HCT116 (cell line): Measurements from ENCODE around the gene LMX1A. TPM values are rescaled to one million over a fixed set of nuclear protein-coding genes. Genes with fewer than 3 reads are reported as not detected.

Experiments used
- ATAC-seq: fragments of 200-7000 bp; cut with Tn5 transposase; 2 replicates; pipeline ENCODE4 v1.9.1; 2020; ENCODE audit warnings: mild to moderate bottlenecking, moderate library complexity
- BruUV-seq: library from RNA; stranded (reverse); fragments of 400-500 nt; replicated peaks from 2 replicates; lab custom pipeline; 2021; lab: Mats Ljungman, UMichigan
- CTCF ChIA-PET: fragments of 300-600 bp; sonication (Branson Sonifier 250); formaldehyde crosslinking; loops from one replicate; lab custom pipeline; 2021; ENCODE audit warnings: antibody characterized with exemption; lab: Charles Lee
- POLR2A ChIA-PET: fragments of 300-600, 350-600 bp; sonication (Branson Sonifier 250); formaldehyde crosslinking; loops from one replicate; lab custom pipeline; 2021; ENCODE audit warnings: antibody characterized with exemption; lab: Charles Lee
- RAD21 ChIA-PET, 2 experiments: fragments of 300-600 bp; sonication (Branson Sonifier 250); formaldehyde crosslinking; loops; one replicate each; lab custom pipeline; 2023; ENCODE audit warnings: low total read pairs in 2 of 2; ENCODE audit not compliant: uncharacterized antibody in 2 of 2, unreplicated experiment in 2 of 2, low non-redundant PET in 1 of 2; lab: Charles Lee
- DNase-seq: peaks from one replicate; pipeline ENCODE4 v3.0.0-alpha.2; 2010; ENCODE audit warnings: low read depth, low spot score
- H2AFZ ChIP-seq: fragments of 200-600 bp; shearing (Covaris generic), sonication (generic); 2 replicates; pipeline ENCODE4 v1.6.1; 2017; ENCODE audit warnings: low read depth, mixed run types, mixed read lengths, antibody characterized with exemption, low read length; ENCODE audit not compliant: poor library complexity, severe bottlenecking
- H3K27ac ChIP-seq: 2 replicates; pipeline ENCODE4 v1.5.1; 2012; ENCODE audit warnings: low read depth, low read length
- H3K27me3 ChIP-seq: fragments of 200-600 bp; sonication (generic); 2 replicates; pipeline ENCODE4 v1.6.1; 2016; ENCODE audit warnings: mixed run types, low read length, mixed read lengths; ENCODE audit not compliant: insufficient read depth
- H3K36me3 ChIP-seq, 2 experiments: fragments of 200-500 bp in 1 of 2; fragments of 200-600 bp in 1 of 2; sonication (Bioruptor generic) in 1 of 2; sonication (generic) in 1 of 2; 2 replicates each; pipeline versions ENCODE4 v1.5.1 to v1.6.1; 2014 to 2016; ENCODE audit warnings: low read length in 2 of 2, inconsistent platforms in 1 of 2, mixed read lengths in 1 of 2, mixed run types in 1 of 2; ENCODE audit not compliant: insufficient read depth in 2 of 2, control insufficient read depth in 1 of 2
- H3K4me1 ChIP-seq, 2 experiments: fragments of 200-600 bp in 1 of 2; sonication (generic) in 1 of 2; 2 replicates each; pipeline versions ENCODE4 v1.5.1 to v1.6.1; 2012 to 2017; ENCODE audit warnings: low read length in 2 of 2, inconsistent platforms in 1 of 2, mild to moderate bottlenecking in 1 of 2, mixed read lengths in 1 of 2, mixed run types in 1 of 2, moderate library complexity in 1 of 2; ENCODE audit not compliant: insufficient read depth in 2 of 2, control insufficient read depth in 1 of 2
- H3K4me2 ChIP-seq: fragments of 200-600 bp; sonication (generic); 2 replicates; pipeline ENCODE4 v1.6.1; 2017; ENCODE audit warnings: mixed run types, low read length, mixed read lengths
- H3K4me3 ChIP-seq, 2 experiments: fragments of 200-600 bp in 1 of 2; sonication (generic) in 1 of 2; replicated peaks in 1 of 2; 2 replicates each; pipeline ENCODE4 v1.5.1; 2011 to 2016; ENCODE audit warnings: low read length in 2 of 2, control low read depth in 1 of 2, low read depth in 1 of 2, mild to moderate bottlenecking in 1 of 2, mixed read lengths in 1 of 2, mixed run types in 1 of 2
- H3K79me2 ChIP-seq: fragments of 200-600 bp; sonication (generic); 2 replicates; pipeline ENCODE4 v1.6.1; 2017; ENCODE audit warnings: mild to moderate bottlenecking, mixed run types, low read length, moderate library complexity, mixed read lengths; ENCODE audit not compliant: insufficient read depth
- H3K9ac ChIP-seq: fragments of 200-600 bp; sonication (generic); 2 replicates; pipeline ENCODE4 v1.6.1; 2016; ENCODE audit warnings: low read length, mixed read lengths
- H3K9me2 ChIP-seq: fragments of 200-600 bp; sonication (generic), shearing (Covaris generic); 2 replicates; pipeline ENCODE4 v1.6.1; 2017; ENCODE audit warnings: mixed run types, mild to moderate bottlenecking, moderate library complexity; ENCODE audit not compliant: insufficient read depth
- H3K9me3 ChIP-seq, 2 experiments: fragments of 200-500 bp in 1 of 2; fragments of 200-600 bp in 1 of 2; sonication (Bioruptor generic) in 1 of 2; sonication (generic) in 1 of 2; 2 replicates each; pipeline ENCODE4 v1.6.1; 2014 to 2017; ENCODE audit warnings: low read length in 2 of 2, mixed read lengths in 2 of 2, inconsistent platforms in 1 of 2, low read depth in 1 of 2, mild to moderate bottlenecking in 1 of 2, mixed run types in 1 of 2, moderate library complexity in 1 of 2; ENCODE audit not compliant: control insufficient read depth in 1 of 2, insufficient read depth in 1 of 2
- H4K20me1 ChIP-seq: fragments of 200-600 bp; sonication (generic), shearing (Covaris generic); 2 replicates; pipeline ENCODE4 v1.6.1; 2017; ENCODE audit warnings: mixed run types, mild to moderate bottlenecking, moderate library complexity; ENCODE audit not compliant: insufficient read depth
- CBX3 ChIP-seq: IDR thresholded peaks from 2 replicates; pipeline ENCODE4 v1.6.1; 2012; ENCODE audit warnings: low read depth
- CEBPB ChIP-seq: IDR thresholded peaks from 2 replicates; pipeline ENCODE4 v1.6.1; 2012; ENCODE audit warnings: low read depth
- EGR1 ChIP-seq: IDR thresholded peaks from 2 replicates; pipeline ENCODE4 v1.6.1; 2012; ENCODE audit warnings: low read depth
- ELF1 ChIP-seq: IDR thresholded peaks from 2 replicates; pipeline ENCODE4 v1.6.1; 2012; ENCODE audit warnings: low read depth, borderline replicate concordance
- EZH2 ChIP-seq: fragments of 200-600 bp; sonication (generic); IDR thresholded peaks from 2 replicates; pipeline ENCODE4 v1.6.1; 2017; ENCODE audit warnings: antibody characterized with exemption, mixed run types
- JUND ChIP-seq: IDR thresholded peaks from 2 replicates; pipeline ENCODE4 v1.6.1; 2012
- POLR2A ChIP-seq: IDR thresholded peaks from 2 replicates; pipeline ENCODE4 v1.7.0; 2011; ENCODE audit warnings: borderline replicate concordance; ENCODE audit not compliant: insufficient read depth, insufficient read length; ENCODE audit errors: extremely low read depth
- POLR2AphosphoS5 ChIP-seq: IDR thresholded peaks from 2 replicates; pipeline ENCODE4 v1.6.1; 2011; ENCODE audit warnings: mild to moderate bottlenecking, low read depth, low read length, moderate library complexity
- RAD21 ChIP-seq: IDR thresholded peaks from 2 replicates; pipeline ENCODE4 v1.6.1; 2012; ENCODE audit warnings: low read depth, mild to moderate bottlenecking
- SIN3A ChIP-seq: IDR thresholded peaks from 2 replicates; pipeline ENCODE4 v1.6.1; 2012; ENCODE audit warnings: low read depth
- SP1 ChIP-seq: IDR thresholded peaks from 2 replicates; pipeline ENCODE4 v1.6.1; 2012; ENCODE audit warnings: low read depth
- SRF ChIP-seq: IDR thresholded peaks from 2 replicates; pipeline ENCODE4 v1.6.1; 2012; ENCODE audit warnings: low read depth
- TCF7L2 ChIP-seq: IDR thresholded peaks from 2 replicates; pipeline ENCODE4 v1.7.0; 2011; ENCODE audit warnings: borderline replicate concordance, inconsistent platforms; ENCODE audit not compliant: insufficient read depth, insufficient read length; ENCODE audit errors: extremely low read depth
- YY1 ChIP-seq: IDR thresholded peaks from 2 replicates; pipeline ENCODE4 v1.6.1; 2011; ENCODE audit warnings: low read length, low read depth, moderate library complexity, mild to moderate bottlenecking; ENCODE audit not compliant: insufficient replicate concordance; ENCODE audit errors: extremely low read depth
- ZFX ChIP-seq: fragments of 450-650 bp; IDR thresholded peaks from 2 replicates; pipeline ENCODE4 v1.6.1; 2017
- ZNF274 ChIP-seq: fragments of 200-500 bp; sonication (Bioruptor generic); IDR thresholded peaks from 2 replicates; pipeline ENCODE4 v1.6.1; 2014; ENCODE audit warnings: mild to moderate bottlenecking, low read depth, low read length, inconsistent platforms
- intact Hi-C: fragments of 100-400 bp; cut with micrococcal nuclease; formaldehyde crosslinking; loops from 2 replicates; pipeline ENCODE4 v1.10.0; 2022
- total RNA-seq: library from RNA; stranded (reverse); gene quantifications from one replicate; pipeline ENCODE4 v1.2.1, GENCODE V29; 2021; ENCODE audit not compliant: unreplicated experiment
- TF ChIP-seq, protein P1 (sequence below), 3 experiments: fragments of 200-600 bp in 1 of 3; sonication (generic) in 1 of 3; IDR thresholded peaks in 2 of 3; conservative IDR thresholded peaks in 1 of 3; 2 replicates each; pipeline ENCODE4 v1.5.1; 2012 to 2017; ENCODE audit warnings: low read depth in 2 of 3, low read length in 2 of 3, antibody characterized with exemption in 1 of 3, borderline replicate concordance in 1 of 3, control low read depth in 1 of 3, mild to moderate bottlenecking in 1 of 3, mixed read lengths in 1 of 3, mixed run types in 1 of 3, moderate library complexity in 1 of 3; ENCODE audit not compliant: insufficient read depth in 1 of 3
- TF ChIP-seq, protein P2 (sequence below): IDR thresholded peaks from 2 replicates; pipeline ENCODE4 v1.6.1; 2012; ENCODE audit warnings: low read depth
- TF ChIP-seq, protein P3 (sequence below): IDR thresholded peaks from 2 replicates; pipeline ENCODE4 v1.6.1; 2011; ENCODE audit warnings: mild to moderate bottlenecking, low read length, moderate library complexity; ENCODE audit not compliant: insufficient replicate concordance; ENCODE audit errors: extremely low read depth

LMX1A gene
- total RNA-seq, 1 experiment from 2014 or later = not detected

DNA sequence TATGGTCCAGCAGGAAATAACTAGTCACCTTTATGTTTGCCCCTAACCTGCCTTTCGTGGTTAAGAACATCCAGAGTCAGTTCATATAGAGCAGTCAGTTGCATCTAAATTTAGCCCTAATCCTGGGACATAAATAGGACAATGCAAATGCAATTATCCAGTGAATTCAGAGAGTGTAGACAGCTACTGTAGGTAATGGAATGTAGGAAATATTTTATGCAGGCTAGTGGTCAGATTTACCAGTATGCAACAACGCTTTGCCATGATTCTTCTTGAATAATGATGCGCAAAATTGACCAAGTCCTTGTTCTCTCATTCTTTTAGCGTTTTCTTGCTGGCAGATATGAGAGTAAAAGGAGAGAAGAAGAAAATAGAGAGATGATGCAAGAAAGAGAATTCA, 165.4 kb downstream of the LMX1A start:
- TF ChIP-seq SP1 = no peak
- TF ChIP-seq YY1 = no peak
- TF ChIP-seq CBX3 = no peak
- TF ChIP-seq, protein P1, sequence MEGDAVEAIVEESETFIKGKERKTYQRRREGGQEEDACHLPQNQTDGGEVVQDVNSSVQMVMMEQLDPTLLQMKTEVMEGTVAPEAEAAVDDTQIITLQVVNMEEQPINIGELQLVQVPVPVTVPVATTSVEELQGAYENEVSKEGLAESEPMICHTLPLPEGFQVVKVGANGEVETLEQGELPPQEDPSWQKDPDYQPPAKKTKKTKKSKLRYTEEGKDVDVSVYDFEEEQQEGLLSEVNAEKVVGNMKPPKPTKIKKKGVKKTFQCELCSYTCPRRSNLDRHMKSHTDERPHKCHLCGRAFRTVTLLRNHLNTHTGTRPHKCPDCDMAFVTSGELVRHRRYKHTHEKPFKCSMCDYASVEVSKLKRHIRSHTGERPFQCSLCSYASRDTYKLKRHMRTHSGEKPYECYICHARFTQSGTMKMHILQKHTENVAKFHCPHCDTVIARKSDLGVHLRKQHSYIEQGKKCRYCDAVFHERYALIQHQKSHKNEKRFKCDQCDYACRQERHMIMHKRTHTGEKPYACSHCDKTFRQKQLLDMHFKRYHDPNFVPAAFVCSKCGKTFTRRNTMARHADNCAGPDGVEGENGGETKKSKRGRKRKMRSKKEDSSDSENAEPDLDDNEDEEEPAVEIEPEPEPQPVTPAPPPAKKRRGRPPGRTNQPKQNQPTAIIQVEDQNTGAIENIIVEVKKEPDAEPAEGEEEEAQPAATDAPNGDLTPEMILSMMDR (IDR thresholded peaks at IDR 0.05 in 2 of 3, conservative IDR thresholded peaks at IDR 0.05 in 1 of 3; ENCODE audit: borderline replicate concordance in 1 of 3, insufficient read depth in 1 of 3, low read depth in 2 of 3, low read length in 2 of 3) = no peak
- TF ChIP-seq POLR2AphosphoS5 = no peak
- no peak for TF ChIP-seq SIN3A
- TF ChIP-seq RAD21 = no peak
- no peak for TF ChIP-seq EGR1
- TF ChIP-seq TCF7L2 = no peak
- TF ChIP-seq, protein P2, sequence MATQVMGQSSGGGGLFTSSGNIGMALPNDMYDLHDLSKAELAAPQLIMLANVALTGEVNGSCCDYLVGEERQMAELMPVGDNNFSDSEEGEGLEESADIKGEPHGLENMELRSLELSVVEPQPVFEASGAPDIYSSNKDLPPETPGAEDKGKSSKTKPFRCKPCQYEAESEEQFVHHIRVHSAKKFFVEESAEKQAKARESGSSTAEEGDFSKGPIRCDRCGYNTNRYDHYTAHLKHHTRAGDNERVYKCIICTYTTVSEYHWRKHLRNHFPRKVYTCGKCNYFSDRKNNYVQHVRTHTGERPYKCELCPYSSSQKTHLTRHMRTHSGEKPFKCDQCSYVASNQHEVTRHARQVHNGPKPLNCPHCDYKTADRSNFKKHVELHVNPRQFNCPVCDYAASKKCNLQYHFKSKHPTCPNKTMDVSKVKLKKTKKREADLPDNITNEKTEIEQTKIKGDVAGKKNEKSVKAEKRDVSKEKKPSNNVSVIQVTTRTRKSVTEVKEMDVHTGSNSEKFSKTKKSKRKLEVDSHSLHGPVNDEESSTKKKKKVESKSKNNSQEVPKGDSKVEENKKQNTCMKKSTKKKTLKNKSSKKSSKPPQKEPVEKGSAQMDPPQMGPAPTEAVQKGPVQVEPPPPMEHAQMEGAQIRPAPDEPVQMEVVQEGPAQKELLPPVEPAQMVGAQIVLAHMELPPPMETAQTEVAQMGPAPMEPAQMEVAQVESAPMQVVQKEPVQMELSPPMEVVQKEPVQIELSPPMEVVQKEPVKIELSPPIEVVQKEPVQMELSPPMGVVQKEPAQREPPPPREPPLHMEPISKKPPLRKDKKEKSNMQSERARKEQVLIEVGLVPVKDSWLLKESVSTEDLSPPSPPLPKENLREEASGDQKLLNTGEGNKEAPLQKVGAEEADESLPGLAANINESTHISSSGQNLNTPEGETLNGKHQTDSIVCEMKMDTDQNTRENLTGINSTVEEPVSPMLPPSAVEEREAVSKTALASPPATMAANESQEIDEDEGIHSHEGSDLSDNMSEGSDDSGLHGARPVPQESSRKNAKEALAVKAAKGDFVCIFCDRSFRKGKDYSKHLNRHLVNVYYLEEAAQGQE = no peak
- no peak for TF ChIP-seq ELF1
- no peak for TF ChIP-seq JUND
- no peak for TF ChIP-seq ZFX
- no peak for TF ChIP-seq CEBPB
- TF ChIP-seq ZNF274 = no peak
- no peak for TF ChIP-seq POLR2A
- TF ChIP-seq, protein P3, sequence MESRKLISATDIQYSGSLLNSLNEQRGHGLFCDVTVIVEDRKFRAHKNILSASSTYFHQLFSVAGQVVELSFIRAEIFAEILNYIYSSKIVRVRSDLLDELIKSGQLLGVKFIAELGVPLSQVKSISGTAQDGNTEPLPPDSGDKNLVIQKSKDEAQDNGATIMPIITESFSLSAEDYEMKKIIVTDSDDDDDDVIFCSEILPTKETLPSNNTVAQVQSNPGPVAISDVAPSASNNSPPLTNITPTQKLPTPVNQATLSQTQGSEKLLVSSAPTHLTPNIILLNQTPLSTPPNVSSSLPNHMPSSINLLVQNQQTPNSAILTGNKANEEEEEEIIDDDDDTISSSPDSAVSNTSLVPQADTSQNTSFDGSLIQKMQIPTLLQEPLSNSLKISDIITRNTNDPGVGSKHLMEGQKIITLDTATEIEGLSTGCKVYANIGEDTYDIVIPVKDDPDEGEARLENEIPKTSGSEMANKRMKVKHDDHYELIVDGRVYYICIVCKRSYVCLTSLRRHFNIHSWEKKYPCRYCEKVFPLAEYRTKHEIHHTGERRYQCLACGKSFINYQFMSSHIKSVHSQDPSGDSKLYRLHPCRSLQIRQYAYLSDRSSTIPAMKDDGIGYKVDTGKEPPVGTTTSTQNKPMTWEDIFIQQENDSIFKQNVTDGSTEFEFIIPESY = no peak
- no peak for TF ChIP-seq EZH2
- no peak for TF ChIP-seq SRF

More for the DNA sequence above, 165.4 kb downstream of the LMX1A start:
- H3K9me3 ChIP-seq = no peaks in the 10 kb centered on the region
- RAD21 ChIA-PET = no interaction called here
- H3K4me3 ChIP-seq = no peak overlapping the region
- no peaks in the 10 kb centered on the region for H3K4me1 ChIP-seq
- ATAC-seq = no peak
- CTCF ChIA-PET = no interaction called here
- H3K27me3 ChIP-seq = peaks cover 20% of the 10 kb centered on the region
- no peak for DNase-seq
- H3K4me2 ChIP-seq = no peak overlapping the region
- no peaks in the 10 kb centered on the region for H3K36me3 ChIP-seq
- no peaks in the 10 kb centered on the region for H4K20me1 ChIP-seq
- no peak overlapping the region for H2AFZ ChIP-seq
- POLR2A ChIA-PET = no interaction called here
- H3K79me2 ChIP-seq = no peaks in the 10 kb centered on the region
- BruUV-seq = no TSS peak
- H3K27ac ChIP-seq = no peak overlapping the region
- intact Hi-C loops = no loop called here
- H3K9ac ChIP-seq = no peak overlapping the region
- no peaks in the 10 kb centered on the region for H3K9me2 ChIP-seq
